Measurements from ENCODE around the gene INTS13.
"Not testable (repeated sequence)": the region's sequence is repeated elsewhere in the genome, so short reads cannot be mapped to it uniquely, and the experiment has no call there.

The INTS13 gene

GRCh38 chr12:26869908-26870459 is 67.8 kb downstream of the INTS13 start:
- Mint-ChIP-seq H3K4me1 (peaks cover 7 to 20% of the 10 kb centered on the region in 2 donors), H3K27ac (no peak overlapping the region), H3K9me3 (no peaks in the 10 kb centered on the region), H3K4me3 (no peak overlapping the region), H3K27me3 (peaks cover 0 to 5% of the 10 kb centered on the region in 2 donors), H3K36me3 (no peaks in the 10 kb centered on the region)
- no peak for DNase-seq
- ATAC-seq (replicated peaks), result no peak

GRCh38 chr12:26869104-26869494 is 68.7 kb downstream of the INTS13 start:
- Mint-ChIP-seq H3K4me1 (peaks cover 7 to 20% of the 10 kb centered on the region in 2 donors), H3K4me3 (no peak overlapping the region), H3K9me3 (no peaks in the 10 kb centered on the region), H3K36me3 (no peaks in the 10 kb centered on the region), H3K27ac (no peak overlapping the region), H3K27me3 (peaks cover 0 to 5% of the 10 kb centered on the region in 2 donors)
- ATAC-seq (replicated peaks), result no peak
- DNase-seq, result no peak

GRCh38 chr12:26868447-26869103 is 69.2 kb downstream of the INTS13 start:
- peaks cover 7 to 20% of the 10 kb centered on the region in 2 donors for H3K4me1 Mint-ChIP-seq
- no peaks in the 10 kb centered on the region for H3K36me3 Mint-ChIP-seq
- H3K4me3 Mint-ChIP-seq, result no peak overlapping the region
- H3K27me3 Mint-ChIP-seq, result peaks cover 0 to 5% of the 10 kb centered on the region in 2 donors
- H3K27ac Mint-ChIP-seq, result no peak overlapping the region
- DNase-seq, result no peak
- no peaks in the 10 kb centered on the region for H3K9me3 Mint-ChIP-seq
- no peak for ATAC-seq (replicated peaks)

- Mint-ChIP-seq H3K4me3 (no peak overlapping the region), H3K4me1 (peaks cover 7 to 20% of the 10 kb centered on the region in 2 donors), H3K36me3 (no peaks in the 10 kb centered on the region), H3K27ac (no peak overlapping the region), H3K9me3 (no peaks in the 10 kb centered on the region), H3K27me3 (peaks cover 0 to 13% of the 10 kb centered on the region in 2 donors)
- DNase-seq, result no peak
- ATAC-seq (replicated peaks), result peak; percentile 73 to 76
Measured at GRCh38 chr12:26867080-26867479, 70.7 kb downstream of the INTS13 start.

DNA sequence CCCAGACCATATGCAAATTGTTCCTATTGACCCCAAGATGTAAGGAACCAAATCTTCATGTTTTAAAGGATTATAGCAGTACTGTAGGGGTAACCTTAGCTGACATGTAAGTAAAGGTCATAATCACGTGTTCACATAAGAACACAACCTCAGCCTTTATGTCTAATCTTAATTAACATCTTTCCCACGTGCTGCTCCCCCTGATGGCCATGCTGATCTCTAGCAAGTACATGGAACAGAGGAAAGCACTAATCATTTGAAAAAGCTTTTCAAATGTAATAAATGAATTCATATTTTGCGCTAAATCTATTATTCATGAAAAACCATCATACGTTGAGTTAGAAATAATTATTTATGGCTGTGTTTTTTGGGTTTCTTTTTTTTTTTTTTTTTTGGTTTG is 74.3 kb downstream of the INTS13 start:
- no peaks in the 10 kb centered on the region for H3K9me3 Mint-ChIP-seq
- DNase-seq (no peak), ATAC-seq (replicated peaks) (peak in 1 of 2 donors; percentile 39)
- H3K27ac Mint-ChIP-seq, result no peak overlapping the region
- no peaks in the 10 kb centered on the region for H3K36me3 Mint-ChIP-seq
- H3K4me1 Mint-ChIP-seq, result peaks cover 4 to 11% of the 10 kb centered on the region in 2 donors
- H3K4me3 Mint-ChIP-seq, result no peak overlapping the region
- peaks cover 0 to 8% of the 10 kb centered on the region in 2 donors for H3K27me3 Mint-ChIP-seq

- not testable (repeated sequence) for DNase-seq; H3K4me3 Mint-ChIP-seq; ATAC-seq (replicated peaks); H3K27me3 Mint-ChIP-seq; H3K27ac Mint-ChIP-seq; H3K36me3 Mint-ChIP-seq; H3K9me3 Mint-ChIP-seq
- H3K4me1 Mint-ChIP-seq, result peaks cover 4 to 11% of the 10 kb centered on the region in 2 donors
Measured at GRCh38 chr12:26862787-26863186, 75.0 kb downstream of the INTS13 start.

GRCh38 chr12:26861690-26862089 is 76.1 kb downstream of the INTS13 start:
- peaks cover 0 to under 1% of the 10 kb centered on the region in 2 donors for H3K4me1 Mint-ChIP-seq
- peak in 1 of 2 donors; percentile 23 for ATAC-seq (replicated peaks)

GRCh38 chr12:26857465-26858176 is 80.2 kb downstream of the INTS13 start:
- peaks cover 0 to 1% of the 10 kb centered on the region in 2 donors for H3K4me1 Mint-ChIP-seq
- DNase-seq (no peak), ATAC-seq (replicated peaks) (no peak)
- no peak overlapping the region for H3K27ac Mint-ChIP-seq
- H3K4me3 Mint-ChIP-seq, result no peak overlapping the region
- H3K9me3 Mint-ChIP-seq, result no peaks in the 10 kb centered on the region
- no peaks in the 10 kb centered on the region for H3K27me3 Mint-ChIP-seq
- no peaks in the 10 kb centered on the region for H3K36me3 Mint-ChIP-seq

More at GRCh38 chr12:26861690-26862089, 76.1 kb downstream of the INTS13 start:
- H3K27me3 Mint-ChIP-seq, result peaks cover 0 to 8% of the 10 kb centered on the region in 2 donors
- no peaks in the 10 kb centered on the region for H3K9me3 Mint-ChIP-seq
- no peaks in the 10 kb centered on the region for H3K36me3 Mint-ChIP-seq
- no peak overlapping the region for H3K4me3 Mint-ChIP-seq
- H3K27ac Mint-ChIP-seq, result no peak overlapping the region
- no peak for DNase-seq

DNA sequence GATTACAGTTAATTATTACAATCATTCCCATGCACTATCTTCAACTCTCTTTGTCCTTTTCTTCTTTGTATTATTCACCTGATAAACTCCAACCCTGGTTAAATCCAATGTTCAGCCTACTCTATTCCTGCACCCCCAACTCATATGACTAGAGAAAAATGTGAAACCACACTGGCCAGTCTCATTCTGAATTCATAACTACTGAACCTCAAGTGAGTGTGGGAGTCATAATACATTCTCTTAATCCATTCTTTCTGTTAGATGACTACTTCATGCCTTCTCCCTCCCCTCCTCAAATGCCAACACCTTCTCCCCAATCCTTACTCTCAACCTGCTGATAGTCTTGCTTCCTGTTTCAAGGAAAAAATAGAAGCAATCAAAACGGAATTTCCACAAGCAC is 82.4 kb downstream of the INTS13 start:
- DNase-seq (no peak), ATAC-seq (replicated peaks) (no peak)
- peaks cover 0 to 1% of the 10 kb centered on the region in 2 donors for H3K4me1 Mint-ChIP-seq
- no peak overlapping the region for H3K4me3 Mint-ChIP-seq
- H3K36me3 Mint-ChIP-seq, result no peaks in the 10 kb centered on the region
- no peaks in the 10 kb centered on the region for H3K27me3 Mint-ChIP-seq
- no peak overlapping the region for H3K27ac Mint-ChIP-seq
- H3K9me3 Mint-ChIP-seq, result no peaks in the 10 kb centered on the region
